ENCODE results near the gene USP9X.
"Not testable (repeated sequence)": the region's sequence is repeated elsewhere in the genome, so short reads cannot be mapped to it uniquely, and the experiment has no call there.

The USP9X gene

GRCh38 chrX:41128955-41129354, 43.7 kb downstream of the USP9X start:
- no peak for DNase-seq (ENCODE audit: low read depth)

DNA sequence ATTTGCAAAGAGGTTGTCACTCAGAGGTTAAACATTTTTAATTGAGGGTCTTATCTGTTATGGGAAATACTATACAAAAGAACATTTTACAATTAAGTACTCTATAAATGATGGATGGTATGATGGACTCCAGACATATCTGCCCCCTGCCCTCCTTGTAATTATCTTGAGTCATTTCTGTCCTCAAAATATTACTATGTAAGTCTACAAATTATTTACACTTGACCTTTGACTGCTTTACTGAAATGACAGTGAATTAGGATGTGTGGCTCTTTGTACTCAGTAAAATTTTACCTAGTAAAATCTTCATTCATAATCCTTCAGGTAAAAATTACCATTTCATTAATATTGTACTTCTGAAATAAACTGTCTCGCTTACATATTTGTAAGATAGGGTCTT, 46.5 kb downstream of the USP9X start:
- no peak for DNase-seq (ENCODE audit: low read depth)

GRCh38 chrX:41133551-41133950, 48.3 kb downstream of the USP9X start:
- DNase-seq (ENCODE audit: low read depth): no peak

DNA sequence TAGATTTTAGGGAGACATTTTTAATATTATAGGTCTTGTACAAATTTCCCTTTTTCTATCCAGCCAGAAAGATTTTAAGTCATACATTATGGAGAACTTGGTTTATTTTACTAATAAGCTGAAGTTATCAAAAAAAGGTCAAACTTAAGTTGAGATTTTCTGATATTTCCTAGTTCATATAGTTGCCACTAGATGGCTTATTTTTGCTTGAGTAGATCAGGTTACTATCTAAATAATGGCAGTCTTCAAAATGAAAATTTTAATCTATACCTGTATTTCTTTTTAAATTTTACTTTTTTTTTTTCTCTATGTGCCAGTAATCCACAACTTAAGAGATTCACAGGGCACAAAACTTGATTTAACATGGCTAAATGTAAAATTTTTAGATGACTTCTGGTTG, 52.3 kb downstream of the USP9X start:
- no peak for DNase-seq (ENCODE audit: low read depth)

GRCh38 chrX:41142130-41142910, 57.1 kb downstream of the USP9X start:
- DNase-seq (ENCODE audit: low read depth): peak; percentile 49

DNA sequence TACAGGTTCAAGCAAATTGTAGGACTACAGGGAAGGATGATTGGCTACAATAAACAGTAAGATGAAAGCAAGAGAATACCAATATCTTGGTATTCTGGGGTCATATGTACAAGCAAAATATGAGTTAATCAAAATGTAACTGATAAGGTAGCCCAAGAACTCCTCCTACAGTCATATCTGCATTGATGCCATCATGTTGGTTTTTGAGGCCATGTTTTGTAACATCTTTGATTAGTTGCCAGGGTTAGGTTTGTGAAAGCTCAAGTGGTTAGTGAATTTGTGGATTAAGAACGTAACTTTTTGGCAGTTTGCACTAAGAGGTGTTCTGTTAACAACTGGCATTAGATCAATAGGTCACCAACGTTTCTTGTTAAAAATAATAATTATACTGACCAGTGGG, 59.6 kb downstream of the USP9X start:
- DNase-seq (ENCODE audit: low read depth): peak; percentile 75

GRCh38 chrX:41145920-41146608, 60.8 kb downstream of the USP9X start:
- DNase-seq (ENCODE audit: low read depth): peak; percentile 89

- DNase-seq (ENCODE audit: low read depth): peak; percentile 67
These were observed 63.3 kb downstream of the USP9X start for GRCh38 chrX:41148553-41148952.

DNA sequence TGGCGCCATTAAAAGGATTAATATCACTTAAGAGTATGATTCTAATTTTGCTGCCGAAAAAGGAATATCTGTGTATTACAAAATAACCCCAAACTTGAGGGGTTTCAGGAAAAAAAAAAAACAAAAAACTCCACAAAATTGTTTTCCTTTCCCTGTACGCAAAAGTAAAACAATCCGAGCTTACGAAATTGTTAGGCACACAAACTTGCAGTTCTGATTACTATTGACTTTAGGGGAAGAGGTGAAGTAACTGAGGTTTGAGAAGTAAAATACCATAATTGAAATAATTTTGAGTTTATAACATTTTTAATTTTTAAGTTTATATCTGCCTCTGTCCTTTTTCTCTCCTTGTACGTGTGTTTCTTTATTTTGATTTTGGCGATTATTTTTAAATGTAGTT, 64.8 kb downstream of the USP9X start:
- no peak for DNase-seq (ENCODE audit: low read depth)

GRCh38 chrX:41151726-41152125, 66.5 kb downstream of the USP9X start:
- DNase-seq (ENCODE audit: low read depth): not testable (repeated sequence)

DNA sequence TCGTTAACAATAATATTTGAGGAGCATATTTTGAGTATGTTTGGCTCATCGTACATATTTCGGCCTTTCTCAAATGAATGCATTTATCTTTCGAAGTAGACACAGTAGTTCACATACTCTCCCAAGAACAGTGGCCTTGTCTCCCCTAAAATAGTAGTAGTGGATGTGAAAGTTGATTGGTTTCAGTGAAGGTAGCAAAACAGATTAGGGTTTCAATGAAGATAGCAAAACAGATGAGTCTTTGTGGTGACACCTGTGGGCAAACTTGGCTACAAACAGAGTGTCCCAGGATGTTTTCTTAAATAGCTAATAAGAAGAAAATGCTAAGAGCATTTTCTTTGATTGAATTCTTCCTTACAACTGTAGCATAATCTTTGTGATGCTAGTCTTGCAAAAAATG, 67.0 kb downstream of the USP9X start:
- DNase-seq (ENCODE audit: low read depth): no peak

- no peak for DNase-seq (ENCODE audit: low read depth)
These were observed 68.2 kb downstream of the USP9X start for GRCh38 chrX:41153448-41153847.

DNA sequence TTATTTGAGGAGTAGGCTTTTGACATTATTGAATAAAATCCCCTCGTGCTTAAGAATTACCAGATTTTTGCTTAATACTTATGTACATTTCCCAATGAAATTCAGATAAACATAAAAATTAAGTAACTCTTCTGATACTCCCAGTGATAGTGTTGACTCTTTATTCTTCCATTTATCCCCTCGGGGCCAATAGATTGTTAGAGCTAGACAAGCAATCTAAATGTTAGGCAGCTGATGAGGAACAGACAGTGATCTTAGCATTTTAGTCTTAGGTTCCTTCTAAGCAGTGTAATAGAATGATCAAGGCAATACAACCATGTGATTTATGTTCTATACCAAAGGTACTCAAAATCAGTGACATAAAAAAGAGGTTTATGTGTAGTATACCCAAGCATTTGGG, 68.7 kb downstream of the USP9X start:
- no peak for DNase-seq (ENCODE audit: low read depth)

GRCh38 chrX:41164449-41164848, 79.2 kb downstream of the USP9X start:
- DNase-seq (ENCODE audit: low read depth): no peak

DNA sequence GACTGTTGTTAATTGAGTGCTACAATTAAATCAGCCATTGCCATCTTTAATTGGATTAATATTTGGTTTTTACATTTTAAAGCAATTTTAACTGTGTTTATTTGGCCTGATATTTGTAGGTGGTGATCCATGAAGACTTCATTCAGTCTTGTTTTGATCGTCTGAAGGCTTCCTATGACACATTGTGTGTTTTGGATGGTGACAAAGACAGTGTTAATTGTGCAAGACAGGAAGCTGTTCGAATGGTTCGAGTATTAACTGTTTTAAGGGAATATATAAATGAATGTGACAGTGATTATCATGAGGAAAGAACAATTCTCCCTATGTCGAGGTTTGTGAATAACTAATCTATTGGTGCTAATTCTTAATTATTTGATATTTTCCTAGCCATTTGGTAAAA, 82.6 kb downstream of the USP9X start:
- DNase-seq (ENCODE audit: low read depth): no peak

- DNase-seq (ENCODE audit: low read depth): no peak
These were observed 91.0 kb downstream of the USP9X start for GRCh38 chrX:41176263-41176662.

DNA sequence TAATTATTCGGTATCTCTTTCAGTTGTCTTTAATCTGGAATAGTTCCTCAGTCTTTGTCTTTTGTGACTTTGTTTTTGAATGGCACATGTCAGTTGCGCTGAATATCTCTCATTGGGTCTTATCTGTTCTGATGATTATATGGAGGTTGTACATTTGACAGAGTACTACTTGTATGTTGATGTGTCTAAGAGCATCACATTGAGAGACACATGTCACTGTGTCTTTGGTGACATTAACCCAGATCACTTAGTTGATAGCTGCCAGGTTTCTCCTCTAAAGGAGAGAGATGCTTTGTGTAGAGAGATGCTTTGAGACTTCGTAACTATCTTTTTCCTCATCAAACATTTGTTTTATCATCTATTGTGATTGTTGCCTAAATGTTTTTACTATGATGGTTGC, 92.1 kb downstream of the USP9X start:
- DNase-seq (ENCODE audit: low read depth): no peak

DNA sequence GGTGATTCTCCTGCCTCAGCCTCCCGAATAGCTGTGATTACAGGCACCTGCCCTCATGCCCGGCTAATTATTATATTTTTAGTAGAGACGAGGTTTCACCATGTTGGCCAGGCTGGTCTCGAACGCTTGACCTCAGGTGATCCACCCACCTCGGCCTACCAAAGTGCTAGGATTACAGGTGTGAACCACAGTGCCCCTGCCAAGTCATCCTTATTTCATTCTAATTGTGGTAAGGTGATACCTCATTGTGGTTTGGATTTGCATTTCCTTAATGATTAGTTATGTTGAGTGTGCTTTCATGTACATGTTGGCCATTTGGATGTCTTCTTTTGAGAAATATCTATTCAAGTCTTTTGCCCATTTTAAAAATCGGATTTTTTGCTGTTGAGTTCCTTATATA, 93.0 kb downstream of the USP9X start:
- no peak for DNase-seq (ENCODE audit: low read depth)

DNA sequence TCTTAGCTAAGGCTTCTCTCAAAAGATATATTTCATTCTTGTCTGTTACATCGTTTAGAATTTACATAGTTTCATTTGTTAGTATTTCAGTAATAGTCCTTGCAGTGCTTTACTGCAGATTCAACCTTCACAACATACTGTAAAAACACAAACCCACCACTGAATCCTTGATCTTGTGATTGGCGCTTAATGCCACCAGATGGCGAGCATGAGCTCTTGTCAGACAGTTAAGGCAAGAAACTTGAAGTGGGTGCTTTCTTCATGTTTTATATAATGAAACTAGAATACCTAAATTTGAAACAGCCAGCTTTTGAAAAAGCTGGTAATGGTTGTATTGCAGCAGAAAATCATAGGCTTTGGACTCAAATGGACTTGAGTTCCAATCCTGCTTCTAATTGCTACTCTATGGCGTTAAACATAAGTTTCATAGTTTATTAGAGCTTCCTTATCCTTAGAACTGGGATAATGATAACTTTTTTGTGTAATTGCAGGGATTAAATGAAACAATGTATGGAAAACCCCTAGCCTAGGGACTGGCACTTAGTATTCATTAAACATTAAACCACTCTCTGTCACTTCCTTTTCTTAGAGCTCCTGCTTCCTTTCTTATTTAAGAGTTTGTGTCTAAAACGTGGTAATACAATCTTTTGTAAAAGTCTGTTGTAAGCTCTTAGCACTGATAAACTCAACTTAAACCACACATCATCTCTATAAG, 95.1 kb downstream of the USP9X start:
- peak; percentile 55 for DNase-seq (ENCODE audit: low read depth)

DNA sequence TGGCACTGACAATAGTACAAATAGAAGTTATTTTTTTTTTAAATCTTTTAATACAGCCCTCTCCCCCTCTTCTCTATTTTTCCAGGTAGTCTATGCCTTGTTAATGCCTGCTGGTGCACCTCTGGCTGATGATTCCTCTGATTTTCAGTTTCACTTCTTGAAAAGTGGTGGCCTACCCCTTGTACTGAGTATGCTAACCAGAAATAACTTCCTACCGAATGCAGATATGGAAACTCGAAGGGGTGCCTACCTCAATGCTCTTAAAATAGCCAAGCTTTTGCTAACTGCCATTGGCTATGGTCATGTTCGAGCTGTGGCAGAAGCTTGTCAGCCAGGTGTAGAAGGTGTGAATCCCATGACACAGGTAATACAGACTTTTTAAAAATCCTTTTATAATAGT, 99.1 kb downstream of the USP9X start:
- no peak for DNase-seq (ENCODE audit: low read depth)

GRCh38 chrX:41186946-41187345, 101.7 kb downstream of the USP9X start:
- not testable (repeated sequence) for DNase-seq (ENCODE audit: low read depth)

DNA sequence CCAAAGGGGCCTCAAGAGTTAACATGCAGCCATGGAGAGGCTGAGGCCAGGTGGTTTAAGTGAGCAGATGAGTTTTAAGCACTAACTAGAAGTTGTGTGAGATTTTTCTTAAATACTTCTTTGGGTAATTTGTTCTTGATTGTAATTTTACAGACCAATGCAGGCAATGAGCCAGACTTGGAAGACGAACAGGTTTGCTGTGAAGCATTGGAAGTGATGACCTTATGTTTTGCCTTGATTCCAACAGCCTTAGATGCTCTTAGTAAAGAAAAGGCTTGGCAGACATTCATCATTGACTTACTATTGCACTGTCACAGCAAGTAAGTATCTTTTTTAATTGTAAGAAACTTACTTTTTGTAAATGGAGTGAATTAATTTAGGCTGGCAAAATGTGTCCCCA, 103.9 kb downstream of the USP9X start:
- no peak for DNase-seq (ENCODE audit: low read depth)

- DNase-seq (ENCODE audit: low read depth): no peak
These were observed 107.6 kb downstream of the USP9X start for GRCh38 chrX:41192880-41193279.
